Progenitor cell of endocrine pancreas (in vitro differentiated cells): ENCODE measurements around the gene TNF. TPM values are rescaled to one million over a fixed set of nuclear protein-coding genes. Genes with fewer than 3 reads are reported as not detected.

Experiments used
- DNase-seq: peaks from one replicate; pipeline ENCODE4 v3.0.0; 2021; ENCODE audit warnings: low spot score; ENCODE audit not compliant: unreplicated experiment
- H3K27ac Mint-ChIP-seq: 2 replicates; pipeline ENCODE4 v1.8.0; 2021; ENCODE audit warnings: mild to moderate bottlenecking, moderate library complexity, mixed read lengths
- H3K27me3 Mint-ChIP-seq: 2 replicates; pipeline ENCODE4 v1.8.0; 2021; ENCODE audit warnings: mixed read lengths
- H3K36me3 Mint-ChIP-seq: 2 replicates; pipeline ENCODE4 v1.8.0; 2022; ENCODE audit warnings: mixed read lengths; ENCODE audit not compliant: insufficient read depth
- H3K4me1 Mint-ChIP-seq: 2 replicates; pipeline ENCODE4 v1.8.0; 2021; ENCODE audit warnings: low read depth, mixed read lengths
- H3K4me3 Mint-ChIP-seq: 2 replicates; pipeline ENCODE4 v1.8.0; 2021; ENCODE audit warnings: low read depth, mild to moderate bottlenecking, moderate library complexity, mixed read lengths
- H3K9me3 Mint-ChIP-seq: 2 replicates; pipeline ENCODE4 v1.8.0; 2021; ENCODE audit warnings: low read depth, mixed read lengths
- total RNA-seq: library from RNA; stranded (reverse); gene quantifications from 2 replicates; pipeline ENCODE4 v1.2.1, GENCODE V29; 2021
- TF ChIP-seq, protein P1 (sequence below): fragments of 200-600 bp; sonication (generic); IDR thresholded peaks from one replicate; pipeline ENCODE4 v1.5.0; 2021; ENCODE audit warnings: antibody characterized with exemption, mild to moderate bottlenecking; ENCODE audit not compliant: unreplicated experiment

Gene TNF
- total RNA-seq, 1 donor from 2014 or later = not detected

GRCh38 chr6:31572041-31572911 is 3.1 kb upstream of the TNF start, which contains the start of gene LTA:
Gene LTA (plus strand): TSS chr6:31572289. CDS start chr6:31572743, 454 bp downstream.
- TF ChIP-seq, protein P1, sequence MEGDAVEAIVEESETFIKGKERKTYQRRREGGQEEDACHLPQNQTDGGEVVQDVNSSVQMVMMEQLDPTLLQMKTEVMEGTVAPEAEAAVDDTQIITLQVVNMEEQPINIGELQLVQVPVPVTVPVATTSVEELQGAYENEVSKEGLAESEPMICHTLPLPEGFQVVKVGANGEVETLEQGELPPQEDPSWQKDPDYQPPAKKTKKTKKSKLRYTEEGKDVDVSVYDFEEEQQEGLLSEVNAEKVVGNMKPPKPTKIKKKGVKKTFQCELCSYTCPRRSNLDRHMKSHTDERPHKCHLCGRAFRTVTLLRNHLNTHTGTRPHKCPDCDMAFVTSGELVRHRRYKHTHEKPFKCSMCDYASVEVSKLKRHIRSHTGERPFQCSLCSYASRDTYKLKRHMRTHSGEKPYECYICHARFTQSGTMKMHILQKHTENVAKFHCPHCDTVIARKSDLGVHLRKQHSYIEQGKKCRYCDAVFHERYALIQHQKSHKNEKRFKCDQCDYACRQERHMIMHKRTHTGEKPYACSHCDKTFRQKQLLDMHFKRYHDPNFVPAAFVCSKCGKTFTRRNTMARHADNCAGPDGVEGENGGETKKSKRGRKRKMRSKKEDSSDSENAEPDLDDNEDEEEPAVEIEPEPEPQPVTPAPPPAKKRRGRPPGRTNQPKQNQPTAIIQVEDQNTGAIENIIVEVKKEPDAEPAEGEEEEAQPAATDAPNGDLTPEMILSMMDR = no peak
- Mint-ChIP-seq H3K27me3 (peaks cover 40% of the 10 kb centered on the region), H3K4me1 (peaks cover 2% of the 10 kb centered on the region), H3K9me3 (no peaks in the 10 kb centered on the region), H3K36me3 (no peaks in the 10 kb centered on the region), H3K27ac (no peak within 1 kb of the TSS), H3K4me3 (no peak within 1 kb of the TSS)
- DNase-seq = no peak

- no peak overlapping the region for H3K4me3 Mint-ChIP-seq
- H3K27me3 Mint-ChIP-seq = peaks cover 43% of the 10 kb centered on the region
- no peak for DNase-seq
- H3K27ac Mint-ChIP-seq = no peak overlapping the region
- no peaks in the 10 kb centered on the region for H3K4me1 Mint-ChIP-seq
- TF ChIP-seq, protein P1 = no peak
- no peaks in the 10 kb centered on the region for H3K36me3 Mint-ChIP-seq
- H3K9me3 Mint-ChIP-seq = no peaks in the 10 kb centered on the region
Observed at GRCh38 chr6:31573239-31574105, 1.9 kb upstream of the TNF start.

GRCh38 chr6:31574106-31575061 is 981 bp upstream of the TNF start:
- no peak for DNase-seq
- Mint-ChIP-seq H3K27me3 (peaks cover 45% of the 10 kb centered on the region), H3K4me3 (no peak overlapping the region), H3K9me3 (no peaks in the 10 kb centered on the region), H3K36me3 (no peaks in the 10 kb centered on the region), H3K4me1 (no peaks in the 10 kb centered on the region), H3K27ac (no peak overlapping the region)
- TF ChIP-seq, protein P1 = no peak

GRCh38 chr6:31575952-31576685 is 754 bp downstream of the TNF start:
- no peak overlapping the region for H3K4me3 Mint-ChIP-seq
- H3K27me3 Mint-ChIP-seq = peaks cover 56% of the 10 kb centered on the region
- TF ChIP-seq, protein P1 = no peak
- H3K36me3 Mint-ChIP-seq = no peaks in the 10 kb centered on the region
- no peak overlapping the region for H3K27ac Mint-ChIP-seq
- no peaks in the 10 kb centered on the region for H3K9me3 Mint-ChIP-seq
- DNase-seq = no peak
- H3K4me1 Mint-ChIP-seq = peaks cover 4% of the 10 kb centered on the region
